HUDEP-2 (cell line): ENCODE results near the gene CNST.

ENCODE experiments used
- DNase-seq, 76 experiments: peaks; one replicate each; lab custom pipeline; 2025; ENCODE audit not compliant: unreplicated experiment in 76 of 76; lab: John Stamatoyannopoulos, UW

CNST gene

GRCh38 chr1:246566128-246566812 lies at the start of gene CNST, which contains the start of gene TFB2M:
Gene CNST (plus strand): TSS chr1:246566456. CDS start chr1:246591563, 25,107 bp downstream.
Gene TFB2M (minus strand): TSS chr1:246566261. CDS start chr1:246566138, 123 bp downstream.
- peak in 75 of 76 experiments; percentile 65 to 99 (median 96) for DNase-seq

- DNase-seq = no peak
Observed at GRCh38 chr1:246517391-246517790, 48.9 kb upstream of the CNST start.

- DNase-seq = no peak
Observed at GRCh38 chr1:246518456-246519205, 47.6 kb upstream of the CNST start.

- DNase-seq = no peak
Observed at GRCh38 chr1:246519514-246519913, 46.7 kb upstream of the CNST start.

GRCh38 chr1:246526380-246526779 lies 39.9 kb upstream of the CNST start:
- DNase-seq = no peak

GRCh38 chr1:246526915-246527314 lies 39.3 kb upstream of the CNST start:
- DNase-seq = no peak

GRCh38 chr1:246527402-246528088 lies 38.7 kb upstream of the CNST start:
- no peak for DNase-seq

GRCh38 chr1:246528933-246529731 lies 37.1 kb upstream of the CNST start:
- no peak for DNase-seq

GRCh38 chr1:246530482-246530881 lies 35.8 kb upstream of the CNST start:
- no peak for DNase-seq

GRCh38 chr1:246532519-246532918 lies 33.7 kb upstream of the CNST start:
- DNase-seq = peak in 1 of 76 experiments; percentile 4

- no peak for DNase-seq
Observed at GRCh38 chr1:246533371-246533905, 32.8 kb upstream of the CNST start.

- no peak for DNase-seq
Observed at GRCh38 chr1:246534114-246534513, 32.1 kb upstream of the CNST start.

- DNase-seq = no peak
Observed at GRCh38 chr1:246537441-246537840, 28.8 kb upstream of the CNST start.

GRCh38 chr1:246537887-246538286 lies 28.4 kb upstream of the CNST start:
- no peak for DNase-seq

GRCh38 chr1:246540738-246541491 lies 25.3 kb upstream of the CNST start:
- no peak for DNase-seq

GRCh38 chr1:246544001-246544400 lies 22.3 kb upstream of the CNST start:
- no peak for DNase-seq

- no peak for DNase-seq
Observed at GRCh38 chr1:246549665-246550064, 16.6 kb upstream of the CNST start.

GRCh38 chr1:246550402-246550801 lies 15.9 kb upstream of the CNST start:
- no peak for DNase-seq

- no peak for DNase-seq
Observed at GRCh38 chr1:246552110-246552509, 14.1 kb upstream of the CNST start.

- DNase-seq = no peak
Observed at GRCh38 chr1:246554201-246554600, 12.1 kb upstream of the CNST start.
